Neuron (in vitro differentiated cells): ENCODE data around the gene CLEC4F.
"Not testable (repeated sequence)": the region's sequence is repeated elsewhere in the genome, so short reads cannot be mapped to it uniquely, and the experiment has no call there.

Source experiments
- H2AFZ ChIP-seq: one replicate; pipeline ENCODE4 v1.6.1; 2013; ENCODE audit warnings: low read depth, mild to moderate bottlenecking, inconsistent platforms, low read length, moderate library complexity
- H3K27me3 ChIP-seq: one replicate; pipeline ENCODE4 v1.6.1; 2013; ENCODE audit warnings: low read length; ENCODE audit not compliant: insufficient read depth
- H3K36me3 ChIP-seq: one replicate; pipeline ENCODE4 v1.6.1; 2013; ENCODE audit warnings: low read length; ENCODE audit not compliant: insufficient read depth
- H3K4me1 ChIP-seq: one replicate; pipeline ENCODE4 v1.6.1; 2013; ENCODE audit warnings: low read length; ENCODE audit not compliant: insufficient read depth
- H3K4me3 ChIP-seq: 2 replicates; pipeline ENCODE4 v1.5.1; 2013; ENCODE audit warnings: mild to moderate bottlenecking, low read length, moderate library complexity
- H3K9me3 ChIP-seq: one replicate; pipeline ENCODE4 v1.6.1; 2013; ENCODE audit warnings: low read length

The CLEC4F gene

GRCh38 chr2:70816726-70817125 is 3.7 kb downstream of the CLEC4F start:
- H3K36me3 ChIP-seq = no peaks in the 10 kb centered on the region
- no peak overlapping the region for H3K4me3 ChIP-seq
- no peaks in the 10 kb centered on the region for H3K4me1 ChIP-seq
- peaks cover 26% of the 10 kb centered on the region for H3K27me3 ChIP-seq
- H3K9me3 ChIP-seq = peaks cover 2% of the 10 kb centered on the region
- no peak overlapping the region for H2AFZ ChIP-seq

DNA sequence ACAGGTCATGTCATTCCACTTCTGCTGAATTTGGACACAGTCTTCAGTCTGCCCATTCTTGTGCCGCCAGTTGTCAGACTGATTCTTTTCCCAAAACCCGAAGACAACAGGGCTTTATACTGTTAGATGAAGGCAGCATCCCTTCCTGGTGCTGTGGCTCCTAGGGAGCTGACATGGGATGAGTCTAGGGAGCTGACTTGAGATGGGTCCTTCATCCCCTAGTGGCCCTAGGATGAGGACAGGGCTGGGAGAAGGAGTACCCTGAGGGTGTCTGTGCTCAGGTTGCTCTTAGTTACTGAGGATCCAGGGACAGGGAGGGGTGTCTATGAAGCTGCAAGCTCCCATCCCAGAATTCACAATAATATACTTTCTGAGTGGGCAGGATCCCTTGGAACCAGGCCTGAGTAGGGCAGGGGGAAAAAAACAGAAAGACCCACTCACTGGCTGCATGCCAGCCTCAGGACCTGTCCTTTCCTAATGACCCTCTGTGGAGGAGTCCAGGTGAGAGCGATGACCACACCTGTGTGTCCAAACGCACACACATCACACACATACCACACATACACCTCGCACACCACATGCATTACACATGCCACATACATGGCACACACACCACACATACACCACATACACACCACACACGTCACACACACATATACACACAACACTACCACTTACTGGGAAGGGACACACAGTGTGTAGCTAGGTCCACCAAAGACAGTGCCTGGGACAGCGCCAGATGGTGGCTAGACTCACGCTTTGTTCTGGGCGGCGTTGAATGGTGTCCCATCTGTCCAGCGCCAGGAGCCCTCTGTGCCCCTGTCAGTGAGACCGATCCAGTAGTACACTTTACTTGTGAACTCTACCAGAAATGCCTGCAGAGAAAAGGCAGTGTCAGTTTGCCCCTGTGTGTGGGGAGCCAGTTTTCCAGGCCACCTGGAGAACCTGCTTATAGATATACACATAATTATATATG is 11.1 kb downstream of the CLEC4F start:
- H3K9me3 ChIP-seq = no peaks in the 10 kb centered on the region
- no peak overlapping the region for H3K4me3 ChIP-seq
- H3K4me1 ChIP-seq = no peaks in the 10 kb centered on the region
- no peak overlapping the region for H2AFZ ChIP-seq
- H3K27me3 ChIP-seq = peaks cover 5% of the 10 kb centered on the region
- no peaks in the 10 kb centered on the region for H3K36me3 ChIP-seq

DNA sequence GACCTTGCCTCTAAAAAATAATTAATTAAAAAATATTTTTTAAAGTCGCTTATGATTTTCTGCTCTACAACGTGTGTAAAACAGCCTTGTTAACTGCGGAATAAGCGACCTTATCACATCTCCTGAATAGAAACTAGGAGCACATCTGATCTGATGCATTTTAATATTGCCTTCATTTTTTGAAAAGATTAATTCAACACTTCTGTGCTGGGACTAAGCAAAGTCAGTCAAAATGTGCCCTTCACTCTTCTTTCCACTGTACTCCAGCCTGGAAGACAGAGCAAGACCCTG is 12.6 kb downstream of the CLEC4F start:
- Histone ChIP-seq H3K36me3 (no peaks in the 10 kb centered on the region), H2AFZ (no peak overlapping the region), H3K27me3 (no peaks in the 10 kb centered on the region), H3K4me3 (no peak overlapping the region), H3K4me1 (no peaks in the 10 kb centered on the region), H3K9me3 (no peaks in the 10 kb centered on the region)

DNA sequence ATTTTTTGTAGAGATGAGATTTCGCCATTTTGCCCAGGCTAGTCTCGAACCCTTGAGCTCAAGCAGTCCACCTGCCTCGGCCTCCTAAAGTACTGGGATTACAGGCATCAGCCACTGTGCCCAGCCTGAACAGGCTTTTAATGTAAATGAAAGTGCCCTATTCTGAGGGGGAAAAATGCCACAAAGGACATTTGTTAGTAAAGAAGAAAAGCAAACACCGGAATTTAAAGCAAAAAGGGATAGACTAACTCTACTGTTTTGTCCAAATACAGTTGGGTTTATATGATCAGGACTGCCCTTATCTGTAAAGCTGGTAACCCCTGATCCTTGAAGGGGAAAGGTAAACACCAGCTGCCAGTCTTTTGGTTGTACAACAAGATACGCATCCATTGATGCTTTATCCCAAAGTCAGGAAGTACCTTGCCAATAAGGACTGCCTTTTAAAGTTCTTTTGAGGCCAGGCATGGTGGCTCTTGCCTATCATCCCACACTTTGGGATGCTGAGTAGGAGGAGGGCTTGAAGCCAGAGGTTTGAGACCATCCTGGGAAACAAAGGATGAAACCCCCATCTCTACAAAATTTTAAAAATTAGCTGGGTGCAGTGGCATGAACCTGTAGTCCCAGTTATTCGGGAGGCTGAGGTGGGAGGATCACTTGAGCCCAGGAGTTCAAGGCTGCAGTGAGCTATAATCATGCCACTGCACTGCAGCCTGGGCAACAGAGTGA is 13.1 kb downstream of the CLEC4F start:
- Histone ChIP-seq H3K4me3 (no peak overlapping the region), H2AFZ (no peak overlapping the region), H3K36me3 (no peaks in the 10 kb centered on the region), H3K27me3 (no peaks in the 10 kb centered on the region), H3K9me3 (no peaks in the 10 kb centered on the region), H3K4me1 (no peaks in the 10 kb centered on the region)

DNA sequence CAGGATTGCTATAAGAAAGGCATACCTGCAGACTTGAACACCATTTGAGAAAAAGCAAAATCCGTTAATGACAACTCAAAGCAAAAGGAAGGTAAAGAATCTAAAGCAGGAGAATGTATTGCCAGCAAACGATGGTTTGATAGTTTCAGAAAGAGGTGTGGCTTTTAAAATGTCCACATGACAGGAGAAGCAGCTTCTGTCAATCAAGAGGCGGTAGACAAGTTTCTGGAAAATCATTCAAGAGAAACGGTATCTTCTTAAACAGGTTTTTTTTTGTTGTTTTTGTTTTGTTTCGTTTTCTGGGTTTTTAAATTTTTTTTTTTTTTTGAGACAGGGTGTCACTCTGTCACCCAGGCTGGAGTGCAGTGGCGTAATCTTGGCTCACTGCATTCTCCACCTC is 13.8 kb downstream of the CLEC4F start:
- no peaks in the 10 kb centered on the region for H3K4me1 ChIP-seq
- no peak overlapping the region for H2AFZ ChIP-seq
- no peak overlapping the region for H3K4me3 ChIP-seq
- H3K27me3 ChIP-seq = peaks cover 4% of the 10 kb centered on the region
- no peaks in the 10 kb centered on the region for H3K36me3 ChIP-seq
- H3K9me3 ChIP-seq = no peaks in the 10 kb centered on the region

DNA sequence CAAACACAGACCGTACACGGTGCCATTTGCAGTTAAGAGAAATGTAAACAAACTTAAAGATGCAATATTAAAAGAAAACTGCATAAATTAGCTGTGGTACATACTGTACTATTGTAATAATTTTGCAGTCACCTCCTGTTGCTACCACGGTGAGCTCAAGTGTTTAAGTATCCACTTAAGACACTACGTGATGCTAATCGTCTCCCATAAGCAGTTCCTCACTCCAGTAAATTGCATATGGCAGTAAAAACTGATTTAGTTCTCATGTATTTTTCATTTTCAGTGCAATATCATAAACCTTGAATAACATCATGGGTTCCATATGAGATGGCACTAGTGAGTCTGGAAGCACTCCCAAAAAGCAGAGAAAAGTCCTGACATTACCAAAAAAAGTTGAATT is 14.4 kb downstream of the CLEC4F start:
- no peaks in the 10 kb centered on the region for H3K4me1 ChIP-seq
- H2AFZ ChIP-seq = no peak overlapping the region
- H3K4me3 ChIP-seq = no peak overlapping the region
- no peaks in the 10 kb centered on the region for H3K9me3 ChIP-seq
- H3K36me3 ChIP-seq = no peaks in the 10 kb centered on the region
- H3K27me3 ChIP-seq = peaks cover 10% of the 10 kb centered on the region

DNA sequence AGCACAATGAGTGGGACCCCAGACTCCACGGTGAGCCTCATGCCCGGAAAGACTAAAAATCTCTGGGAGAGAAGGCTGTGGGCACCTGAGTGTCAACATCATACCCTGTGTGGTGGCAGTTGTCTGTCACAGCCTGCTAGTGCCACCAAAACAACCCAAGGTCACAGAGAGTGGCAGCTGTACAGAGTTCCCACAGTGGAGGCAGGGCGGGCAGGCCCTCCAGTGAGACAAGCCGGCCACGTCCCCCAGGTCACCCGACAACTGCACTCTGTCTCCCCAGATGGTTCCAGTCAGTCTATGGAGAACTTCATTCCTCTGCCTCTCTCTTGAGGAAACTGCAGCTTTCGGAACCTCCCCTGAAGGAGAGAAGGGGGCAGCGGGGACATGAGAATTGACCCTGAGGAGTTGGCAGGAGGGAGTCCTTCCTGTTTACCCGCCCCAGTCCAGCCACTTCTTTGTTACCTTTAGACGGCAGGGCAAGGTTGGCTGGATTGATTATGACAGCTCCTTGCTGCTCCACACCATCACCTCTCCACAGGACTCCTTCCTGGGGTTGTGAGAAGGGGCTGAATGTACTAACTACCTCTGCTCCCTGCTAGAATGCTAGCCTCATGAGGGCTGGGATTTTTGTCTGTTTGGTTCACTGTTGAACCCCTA is 18.7 kb downstream of the CLEC4F start:
- Histone ChIP-seq H3K4me1 (no peaks in the 10 kb centered on the region), H3K9me3 (no peaks in the 10 kb centered on the region)

DNA sequence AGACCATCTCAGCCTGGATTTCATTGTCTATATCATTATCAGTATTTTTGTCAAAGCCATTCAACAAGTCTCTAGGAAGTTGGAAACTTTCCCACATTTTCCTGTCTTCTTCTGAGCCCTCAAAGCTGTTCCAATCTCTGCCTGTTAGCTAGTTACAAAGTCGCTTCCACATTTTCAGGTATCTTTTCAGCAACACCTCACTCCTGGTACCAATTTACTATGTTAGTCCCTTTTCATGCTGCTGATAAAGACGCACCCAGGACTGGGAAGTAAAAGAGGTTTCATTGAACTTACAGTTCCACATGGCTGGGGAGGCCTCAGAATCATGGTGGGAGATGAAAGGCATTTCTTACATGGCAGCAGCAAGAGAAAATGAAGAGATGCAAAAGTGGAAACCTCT is 20.7 kb downstream of the CLEC4F start:
- Histone ChIP-seq H2AFZ (no peak overlapping the region), H3K4me1 (no peaks in the 10 kb centered on the region), H3K9me3 (no peaks in the 10 kb centered on the region), H3K36me3 (no peaks in the 10 kb centered on the region), H3K27me3 (peaks cover 28% of the 10 kb centered on the region), H3K4me3 (no peak overlapping the region)

More for the DNA sequence above, 18.7 kb downstream of the CLEC4F start:
- Histone ChIP-seq H3K27me3 (peaks cover 13% of the 10 kb centered on the region), H3K36me3 (no peaks in the 10 kb centered on the region), H2AFZ (no peak overlapping the region), H3K4me3 (no peak overlapping the region)

DNA sequence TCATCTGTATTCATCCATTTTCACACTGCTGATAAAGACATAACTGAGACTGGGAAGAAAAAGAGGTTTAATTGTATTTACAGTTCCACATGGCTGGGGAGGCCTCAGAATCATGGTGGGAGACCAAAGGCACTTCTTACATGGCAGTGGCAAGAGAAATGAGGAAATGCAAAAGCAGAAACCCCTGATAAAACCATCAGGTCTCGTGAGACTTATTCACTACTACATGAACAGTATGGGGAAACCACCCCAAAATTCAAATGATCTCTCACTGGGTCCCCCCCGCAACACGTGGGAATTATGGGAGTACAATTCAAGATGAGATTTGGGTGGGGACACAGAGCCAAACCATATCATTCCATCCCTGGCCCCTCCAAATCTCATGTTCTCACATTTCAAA is 22.4 kb downstream of the CLEC4F start:
- not testable (repeated sequence) for H3K4me1 ChIP-seq, H3K4me3 ChIP-seq, H3K9me3 ChIP-seq, H3K36me3 ChIP-seq, H2AFZ ChIP-seq
- peaks cover 33% of the 10 kb centered on the region for H3K27me3 ChIP-seq

DNA sequence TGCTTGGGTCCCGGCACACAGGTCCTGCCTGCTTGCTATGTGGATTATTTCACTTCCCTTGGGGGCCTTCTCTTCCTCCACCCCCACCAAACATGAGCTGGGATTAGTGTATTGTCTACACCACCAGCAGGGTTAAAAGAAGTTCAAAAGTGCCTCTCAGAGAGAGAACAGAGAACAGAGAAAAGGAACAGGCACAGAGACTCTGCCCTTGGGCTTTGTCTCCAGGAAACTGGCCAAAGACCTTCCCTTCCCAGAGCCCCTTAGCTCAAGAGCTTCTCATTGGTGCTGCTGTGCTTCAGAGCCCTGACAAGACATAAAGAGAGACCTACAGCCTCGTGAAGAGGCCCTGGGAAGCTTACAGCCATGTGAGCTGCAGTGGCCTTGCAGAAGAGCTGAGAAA is 22.9 kb downstream of the CLEC4F start:
- Histone ChIP-seq H2AFZ (no peak overlapping the region), H3K27me3 (peaks cover 36% of the 10 kb centered on the region), H3K36me3 (no peaks in the 10 kb centered on the region), H3K4me3 (no peak overlapping the region), H3K9me3 (no peaks in the 10 kb centered on the region), H3K4me1 (no peaks in the 10 kb centered on the region)

- Histone ChIP-seq H3K4me1 (no peaks in the 10 kb centered on the region), H3K36me3 (no peaks in the 10 kb centered on the region), H2AFZ (no peak overlapping the region), H3K4me3 (no peak overlapping the region), H3K27me3 (peaks cover 39% of the 10 kb centered on the region), H3K9me3 (peaks cover 3% of the 10 kb centered on the region)
These were observed 24.1 kb downstream of the CLEC4F start for GRCh38 chr2:70796262-70796661.

- no peaks in the 10 kb centered on the region for H3K4me1 ChIP-seq
- no peak overlapping the region for H2AFZ ChIP-seq
- H3K36me3 ChIP-seq = no peaks in the 10 kb centered on the region
- H3K4me3 ChIP-seq = no peak overlapping the region
- peaks cover 42% of the 10 kb centered on the region for H3K27me3 ChIP-seq
- peaks cover 3% of the 10 kb centered on the region for H3K9me3 ChIP-seq
These were observed 25.0 kb downstream of the CLEC4F start for GRCh38 chr2:70795164-70795995.
